RPMI7951 (cell line): ENCODE measurements around the gene RNASE8. TPM values are rescaled to one million over a fixed set of nuclear protein-coding genes. Genes with fewer than 3 reads are reported as not detected.

ENCODE experiments used
- DNase-seq: peaks from one replicate; pipeline ENCODE4 v3.0.0-alpha.2; 2012; ENCODE audit warnings: low read depth
- total RNA-seq: library from RNA; depleted of rRNA; stranded (reverse); fragments of >200 nt; shearing (Covaris generic); gene quantifications from 2 replicates; pipeline ENCODE4 v1.2.3, GENCODE V29; 2014

The RNASE8 gene
- total RNA-seq, 1 experiment from 2014 or later, result not detected

- DNase-seq, result no peak
These were observed 4.2 kb upstream of the RNASE8 start for GRCh38 chr14:21053184-21054122.

DNA sequence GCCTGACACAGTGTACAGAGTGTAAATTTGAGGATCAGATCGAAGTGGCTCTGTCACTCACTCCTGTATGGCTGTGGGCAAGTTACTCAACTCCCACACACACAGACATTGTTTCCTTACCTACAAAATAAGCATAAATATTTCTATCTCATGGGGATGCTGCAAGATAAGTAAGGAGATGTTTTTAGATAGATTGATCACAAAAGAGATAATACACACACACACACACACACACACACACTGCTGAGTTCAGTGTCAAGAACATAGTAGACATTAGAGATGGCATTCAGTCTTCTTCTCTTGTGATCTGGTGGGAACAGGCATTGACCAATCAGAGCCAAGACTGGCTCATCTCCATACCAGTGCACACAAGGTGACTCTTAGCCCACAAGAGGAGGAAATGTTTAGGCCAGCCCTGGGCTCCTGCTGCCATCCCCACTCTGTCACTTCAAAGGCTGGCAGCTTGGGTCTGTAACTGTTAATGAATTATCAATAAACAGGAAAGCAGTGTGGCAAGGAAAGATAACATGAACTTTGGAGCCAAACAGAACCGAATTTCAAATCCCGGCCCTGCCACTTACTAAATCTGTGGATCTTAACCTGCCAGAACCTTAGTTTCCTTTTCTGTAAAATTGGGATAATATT, 3.4 kb upstream of the RNASE8 start:
- DNase-seq, result no peak

- no peak for DNase-seq
These were observed 2.9 kb upstream of the RNASE8 start for GRCh38 chr14:21054768-21055145.

- DNase-seq, result no peak
These were observed 2.0 kb upstream of the RNASE8 start for GRCh38 chr14:21055432-21056117.

GRCh38 chr14:21056520-21057163, 980 bp upstream of the RNASE8 start:
- DNase-seq, result peak; percentile 66

GRCh38 chr14:21058903-21059302, 1.3 kb downstream of the RNASE8 start:
- no peak for DNase-seq

GRCh38 chr14:21059842-21060613, 2.4 kb downstream of the RNASE8 start:
- peak; percentile 69 for DNase-seq

DNA sequence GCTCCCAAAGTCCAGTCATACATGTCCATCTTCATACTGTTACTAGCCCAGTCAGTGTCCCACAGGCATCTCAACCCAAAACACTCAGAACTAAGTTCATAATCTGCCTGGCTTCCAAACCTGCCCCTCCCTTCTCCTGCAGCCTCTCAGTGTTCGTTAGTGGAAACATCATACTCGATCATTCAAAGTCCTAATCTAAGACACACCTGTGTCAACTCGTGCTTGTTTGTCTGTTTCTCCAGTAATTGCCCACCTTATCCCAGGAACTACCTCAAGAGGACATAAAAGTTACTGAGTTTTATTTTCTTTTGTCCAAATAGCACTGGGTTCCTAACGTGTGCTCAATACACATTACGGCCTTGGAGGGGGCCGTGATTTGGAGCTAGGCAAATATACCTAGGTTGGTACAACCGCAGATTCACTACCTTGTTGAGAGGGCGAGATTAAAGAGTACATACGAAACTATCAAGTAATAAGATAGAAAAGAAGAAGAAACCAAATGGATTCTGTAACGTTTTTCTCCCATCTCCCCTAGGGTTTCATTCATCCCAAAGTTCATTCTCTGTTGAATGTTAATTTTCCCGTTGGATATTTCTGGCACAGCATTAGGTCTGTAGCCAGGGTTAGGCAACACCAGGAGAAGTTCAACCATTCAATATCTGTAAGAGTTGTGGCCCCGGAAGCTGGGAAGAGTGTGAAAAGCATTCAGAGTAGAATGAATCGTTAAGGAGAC, 3.2 kb downstream of the RNASE8 start:
- DNase-seq, result no peak

DNA sequence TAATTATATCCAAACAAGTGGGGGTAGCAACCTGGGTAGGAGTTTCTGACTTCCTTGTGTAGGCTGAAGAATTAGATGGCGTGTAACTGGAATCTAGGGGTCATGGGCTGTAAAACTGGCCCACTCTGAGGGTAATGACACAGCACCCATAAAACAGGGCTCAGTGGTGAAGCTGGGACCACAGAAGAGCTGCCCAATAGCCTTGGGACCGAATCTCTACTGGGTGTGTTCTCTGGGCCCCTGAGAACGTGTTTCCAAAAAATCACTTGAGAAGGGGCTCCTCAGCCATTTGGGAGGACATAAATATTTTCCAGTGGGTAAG, 3.7 kb downstream of the RNASE8 start:
- no peak for DNase-seq

DNA sequence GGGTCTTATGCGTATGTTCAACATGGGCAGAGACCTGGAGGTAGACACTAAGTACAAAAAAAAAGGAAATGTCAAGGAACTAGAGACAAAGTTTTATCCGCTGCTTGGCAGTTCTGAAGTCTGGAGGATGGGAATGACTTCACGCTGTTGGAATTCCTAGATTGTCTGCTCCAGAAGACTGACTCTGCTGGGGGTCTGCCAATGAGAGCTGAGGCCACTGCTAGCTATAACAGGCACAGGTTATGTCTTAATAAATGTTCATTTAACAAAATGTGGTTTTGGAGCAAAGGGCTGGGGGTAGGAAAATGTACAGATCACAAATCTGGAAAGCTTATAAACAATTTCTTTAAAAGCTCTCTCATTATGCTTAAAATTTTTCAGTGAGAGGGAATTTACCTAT, 5.9 kb downstream of the RNASE8 start:
- peak; percentile 76 for DNase-seq

- DNase-seq, result no peak
These were observed 9.4 kb downstream of the RNASE8 start for GRCh38 chr14:21066882-21067502.

DNA sequence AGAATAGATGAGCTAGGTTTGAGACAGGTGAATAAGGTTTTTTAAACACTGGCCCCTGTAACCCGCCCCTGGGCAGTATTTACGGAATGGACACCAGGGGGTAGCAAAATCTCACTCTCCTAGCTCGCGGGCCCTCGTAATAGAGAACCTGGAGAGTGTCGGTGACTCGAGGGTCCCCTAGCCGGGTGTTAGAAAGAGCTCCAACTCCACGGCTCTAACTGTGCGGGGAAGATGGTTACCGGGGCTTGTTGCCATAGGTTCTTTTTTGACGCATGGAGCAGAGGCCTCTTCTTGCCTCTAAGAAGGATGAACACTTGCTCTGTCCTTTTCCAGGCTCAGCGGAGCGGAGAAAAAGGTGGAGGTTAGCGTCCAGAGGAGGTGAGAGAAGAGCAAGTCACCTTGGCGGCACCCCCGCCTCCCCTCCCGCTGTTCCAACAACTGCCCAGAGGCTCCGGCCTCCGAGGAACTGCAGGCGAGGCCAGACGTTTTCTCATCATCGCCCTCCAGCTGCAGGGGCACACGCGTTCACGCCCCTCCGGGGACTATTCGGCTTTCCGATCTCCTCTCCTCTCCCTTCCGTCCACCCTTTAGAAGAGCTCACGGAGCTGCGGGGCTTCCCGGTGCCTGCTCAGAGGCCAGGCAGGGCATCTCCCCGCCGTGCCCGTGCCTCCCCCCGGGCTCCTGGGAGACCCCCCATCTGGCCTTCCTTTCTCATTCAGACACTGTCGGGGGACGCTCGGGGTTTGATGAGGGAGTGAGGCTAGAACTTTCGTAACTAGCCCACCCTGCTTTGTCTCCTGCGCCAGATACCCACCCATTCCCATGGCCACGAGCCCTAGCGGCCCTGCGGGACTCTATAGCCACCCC, 11.1 kb downstream of the RNASE8 start:
- DNase-seq, result peak; percentile 56

DNA sequence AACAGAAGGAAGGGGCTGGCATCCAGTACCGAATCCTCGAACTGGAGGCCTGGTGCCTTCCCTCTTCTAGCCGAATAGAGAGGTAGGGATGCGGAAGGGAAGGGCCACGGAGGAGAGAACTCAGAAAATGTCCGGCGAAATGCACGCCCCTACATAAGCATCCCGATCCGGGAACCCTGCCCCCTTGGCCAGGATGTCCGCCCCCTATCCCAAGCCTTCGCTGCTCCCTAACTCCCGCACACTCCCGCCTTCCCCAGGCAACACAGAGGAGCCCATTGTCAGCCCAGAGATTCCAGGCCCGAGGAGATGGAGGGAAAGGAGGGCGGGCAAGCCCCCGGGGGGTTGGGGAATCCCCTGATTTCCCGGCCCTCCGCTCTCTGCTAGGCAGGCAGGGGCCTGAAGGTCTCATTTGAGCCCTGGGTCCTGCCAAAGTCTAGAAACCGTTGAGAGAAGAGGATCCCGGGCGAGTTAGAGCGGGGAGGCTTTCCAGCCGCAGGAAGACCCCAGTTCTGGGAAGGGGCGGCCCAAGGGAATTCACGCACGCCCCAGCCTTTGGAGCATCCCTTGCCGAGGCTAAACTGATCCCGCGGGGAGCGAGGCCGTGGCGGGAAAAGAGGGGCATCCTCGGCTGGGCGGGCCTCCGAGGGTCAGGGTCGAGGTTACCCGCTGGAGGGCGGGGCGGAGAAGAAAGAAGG, 11.9 kb downstream of the RNASE8 start:
- DNase-seq, result peak; percentile 62

DNA sequence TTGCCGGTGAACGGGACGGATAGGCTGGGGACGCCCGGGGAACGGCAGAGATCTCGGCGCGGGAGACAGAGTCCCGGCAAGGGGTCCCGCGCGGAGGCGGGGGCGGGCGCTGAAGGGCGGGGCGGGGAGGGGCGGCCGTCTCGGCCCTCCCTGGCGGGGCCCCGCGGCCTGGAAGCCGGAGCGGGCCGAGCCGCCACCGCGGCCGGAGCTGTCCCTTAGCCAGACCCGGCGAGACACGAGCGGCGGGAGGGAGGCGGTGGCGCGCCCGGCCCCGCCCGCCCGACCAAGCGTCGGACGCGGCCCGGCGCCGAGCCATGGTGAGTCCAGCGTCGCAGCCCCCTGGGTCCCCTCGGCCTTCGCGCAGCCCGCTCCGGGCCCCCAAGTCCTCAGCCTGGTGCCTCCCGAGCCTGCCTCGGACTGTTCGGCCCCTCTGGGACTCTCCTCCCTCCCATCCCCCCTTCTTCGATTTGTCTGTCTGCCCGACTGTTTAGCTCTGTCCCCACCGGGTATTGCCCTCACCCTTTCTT, 12.5 kb downstream of the RNASE8 start, which contains the start of gene ARHGEF40:
Gene ARHGEF40, plus strand, starts transcription at position 222 of the 527 bp plus-strand sequence. Its CDS starts 93 bp downstream, at position 315.
- DNase-seq, result peak; percentile 70

GRCh38 chr14:21070610-21071224, 13.1 kb downstream of the RNASE8 start:
- peak; percentile 70 for DNase-seq

DNA sequence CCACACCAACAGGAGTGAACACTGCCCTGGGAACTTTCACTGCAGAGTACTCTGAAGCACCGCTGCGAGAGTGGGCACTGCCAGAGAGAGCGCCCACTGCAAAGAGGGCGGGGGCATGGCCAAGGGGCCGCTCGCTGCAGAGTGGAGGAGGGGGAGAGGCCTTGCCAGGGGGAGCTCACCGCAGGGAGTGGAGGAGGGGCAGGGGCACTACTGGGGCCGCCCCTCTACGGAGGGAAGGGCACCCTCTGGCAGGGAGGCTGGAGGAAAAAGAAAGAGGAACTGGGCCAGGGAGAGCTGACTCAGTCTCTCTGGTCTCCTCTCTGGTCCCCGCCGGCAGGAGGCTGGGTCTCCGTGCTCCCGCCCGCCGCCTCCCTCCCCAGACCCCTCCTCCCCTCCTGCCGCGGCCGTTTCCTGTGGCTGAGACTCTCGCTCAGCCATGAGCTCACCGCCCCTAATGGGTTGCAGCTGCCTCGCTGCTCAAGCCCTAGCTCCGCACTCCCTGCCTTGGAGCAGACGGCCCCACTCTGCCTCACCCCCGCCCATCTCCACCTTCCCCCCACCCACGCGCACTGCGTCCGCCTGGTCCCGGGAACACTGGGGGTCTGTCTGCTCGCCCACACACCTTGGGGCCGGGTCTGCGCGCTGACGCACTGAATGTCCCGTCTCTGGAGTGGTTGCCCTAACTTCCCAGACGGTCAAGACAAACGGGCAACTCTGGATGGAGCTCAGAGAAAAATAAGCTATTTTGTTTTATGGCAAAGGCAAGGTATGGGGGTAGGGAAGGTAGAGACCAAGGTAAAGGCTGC, 13.8 kb downstream of the RNASE8 start:
- peak; percentile 95 for DNase-seq

DNA sequence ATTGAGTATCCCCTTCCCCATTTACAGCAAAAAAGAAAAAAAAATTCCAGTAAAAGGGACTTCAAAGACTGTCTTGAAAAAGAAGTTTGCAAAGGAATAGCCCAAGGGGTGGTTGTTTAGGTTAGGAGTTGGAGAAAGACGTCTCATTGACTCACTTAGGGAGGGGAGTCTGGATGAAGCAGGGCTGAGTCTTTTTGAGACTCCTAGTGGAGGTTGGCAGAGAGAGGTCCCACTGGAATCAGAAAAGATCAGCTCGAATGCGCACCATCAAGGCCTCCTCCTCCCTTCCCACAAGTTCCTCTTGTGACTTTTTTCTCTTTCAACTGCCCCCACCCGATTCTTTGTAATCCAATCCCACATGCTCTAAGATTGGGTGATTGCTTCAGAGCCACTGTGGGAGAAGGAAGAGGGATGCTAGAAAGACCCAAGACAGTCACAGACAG, 14.4 kb downstream of the RNASE8 start:
- peak; percentile 72 for DNase-seq
